Fibroblast of the aortic adventitia (primary cell): ENCODE measurements around the gene TPRN. TPM values are rescaled to one million over a fixed set of nuclear protein-coding genes. Genes with fewer than 3 reads are reported as not detected.

Experiments
- DNase-seq: peaks from one replicate; pipeline ENCODE4 v3.0.0-alpha.2; 2010; ENCODE audit warnings: low read depth
- H3K4me3 ChIP-seq: 2 replicates; pipeline ENCODE4 v1.5.1; 2011; ENCODE audit warnings: low read depth, mild to moderate bottlenecking, control low read depth, low read length, moderate library complexity
- CTCF ChIP-seq: IDR thresholded peaks from 2 replicates; pipeline ENCODE4 v1.5.1; 2011; ENCODE audit warnings: mild to moderate bottlenecking, low read length, control low read depth, inconsistent platforms; ENCODE audit not compliant: insufficient read depth
- total RNA-seq: library from RNA; depleted of rRNA; stranded (reverse); fragments of >200 nt; gene quantifications from 2 replicates; pipeline ENCODE4 v1.2.3, GENCODE V29; 2012; ENCODE audit warnings: low replicate concordance

TPRN gene
- total RNA-seq, 1 donor = 8.0 TPM

GRCh38 chr9:137226338-137227053 lies 26.0 kb upstream of the TPRN start:
- no peak for TF ChIP-seq CTCF
- DNase-seq = no peak
- no peak overlapping the region for H3K4me3 ChIP-seq

- no peak for TF ChIP-seq CTCF
- H3K4me3 ChIP-seq = no peak overlapping the region
These were observed 25.3 kb upstream of the TPRN start for GRCh38 chr9:137225699-137226331.

GRCh38 chr9:137224830-137225694 lies 24.5 kb upstream of the TPRN start, which contains the start of gene CYSRT1:
Gene CYSRT1 (plus strand): TSS chr9:137225174. CDS start chr9:137225622, 448 bp downstream.
- DNase-seq = no peak
- H3K4me3 ChIP-seq = peak within 1 kb of the TSS; percentile 80
- no peak for TF ChIP-seq CTCF

More at GRCh38 chr9:137225699-137226331, 25.3 kb upstream of the TPRN start:
- no peak for DNase-seq

- peak; percentile 99 for DNase-seq
- H3K4me3 ChIP-seq = peak overlapping the region; percentile 80
- TF ChIP-seq CTCF = no peak
These were observed 22.8 kb upstream of the TPRN start for GRCh38 chr9:137223078-137223970.

GRCh38 chr9:137222190-137223077 lies 21.9 kb upstream of the TPRN start, which contains the start of gene RNF208:
Gene RNF208 (minus strand): TSS chr9:137222240. CDS start chr9:137221212, 1,028 bp downstream.
- no peak for DNase-seq
- H3K4me3 ChIP-seq = peak within 1 kb of the TSS; percentile 58
- no peak for TF ChIP-seq CTCF
